NCI-H82 (cell line): ENCODE measurements around the gene TRAPPC2L.

Experiments used
- DNase-seq: peaks from one replicate; lab custom pipeline; 2025; lab: John Stamatoyannopoulos, UW

TRAPPC2L gene, protein sequence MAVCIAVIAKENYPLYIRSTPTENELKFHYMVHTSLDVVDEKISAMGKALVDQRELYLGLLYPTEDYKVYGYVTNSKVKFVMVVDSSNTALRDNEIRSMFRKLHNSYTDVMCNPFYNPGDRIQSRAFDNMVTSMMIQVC

DNA sequence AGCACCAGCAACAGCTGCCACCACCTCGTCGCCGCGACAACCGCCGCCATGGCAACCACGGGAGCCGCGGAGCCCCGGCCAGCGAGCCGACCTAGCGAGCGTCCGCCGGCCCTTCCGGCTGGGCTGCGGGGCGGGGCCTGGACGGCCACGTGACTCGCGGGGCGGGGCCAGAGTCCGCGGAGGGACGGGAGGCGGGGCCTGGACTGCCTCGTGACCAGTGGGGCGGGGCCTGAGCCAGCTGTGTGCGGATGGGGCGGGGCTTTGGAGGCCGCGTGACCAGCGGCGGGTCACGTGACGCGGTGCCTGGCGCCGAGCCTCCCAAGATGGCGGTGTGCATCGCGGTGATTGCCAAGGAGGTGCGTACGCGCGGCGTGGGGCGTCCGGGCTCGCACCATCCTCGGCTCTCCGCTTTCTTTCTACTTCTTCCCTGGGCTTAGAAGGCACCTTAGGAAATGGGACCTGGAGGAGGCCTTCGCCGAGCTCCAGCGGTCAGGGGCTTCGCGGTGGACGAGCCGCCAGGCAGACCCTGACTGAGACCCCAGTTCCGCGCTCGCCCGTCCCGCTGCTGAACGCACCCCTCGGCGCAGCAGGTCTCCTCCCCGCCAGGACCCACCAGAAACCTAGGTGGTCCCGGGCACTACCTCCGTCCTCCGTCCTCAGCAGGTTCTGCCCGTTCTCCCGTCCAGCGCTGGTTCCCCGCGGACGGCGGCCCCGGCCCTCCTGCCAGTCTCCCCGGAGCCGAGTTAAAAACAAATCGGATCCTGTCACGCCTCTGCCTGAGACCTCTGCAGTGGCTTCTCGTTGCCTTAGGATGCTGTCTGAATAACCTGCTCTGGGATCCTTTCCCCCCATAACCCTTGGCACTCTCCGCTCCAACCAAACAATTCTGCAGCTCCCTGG lies at the start of gene TRAPPC2L, which contains the start of gene GALNS:
TSS of gene TRAPPC2L (plus strand) at position 300 of the 900 bp plus-strand sequence. CDS start at position 324, 24 bp downstream.
TSS of gene GALNS (minus strand) at position 120 of the 900 bp plus-strand sequence. CDS start at position 50, 70 bp downstream.
- peak; percentile 96 for DNase-seq

DNA sequence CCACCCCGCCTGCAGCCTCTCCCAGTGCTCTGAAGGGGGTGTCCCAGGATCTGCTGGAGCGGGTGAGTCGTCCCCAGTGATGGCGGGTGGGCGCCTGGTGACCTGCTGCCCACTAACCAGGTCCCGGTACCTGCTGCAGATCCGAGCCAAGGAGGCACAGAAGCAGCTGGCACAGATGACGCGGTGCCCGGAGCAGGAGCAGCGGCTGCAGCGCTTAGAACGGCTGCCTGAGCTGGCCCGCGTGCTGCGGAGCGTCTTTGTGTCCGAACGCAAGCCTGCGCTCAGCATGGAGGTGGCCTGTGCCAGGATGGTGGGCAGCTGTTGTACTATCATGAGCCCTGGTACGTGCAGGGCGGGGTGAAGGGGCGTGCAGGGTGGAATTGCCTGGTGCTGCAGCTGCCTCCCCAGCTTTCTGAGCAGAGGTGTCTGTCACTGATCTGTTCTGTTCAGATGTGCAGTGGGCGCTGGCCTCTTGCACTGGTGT lies 49.7 kb upstream of the TRAPPC2L start:
- DNase-seq = no peak

DNA sequence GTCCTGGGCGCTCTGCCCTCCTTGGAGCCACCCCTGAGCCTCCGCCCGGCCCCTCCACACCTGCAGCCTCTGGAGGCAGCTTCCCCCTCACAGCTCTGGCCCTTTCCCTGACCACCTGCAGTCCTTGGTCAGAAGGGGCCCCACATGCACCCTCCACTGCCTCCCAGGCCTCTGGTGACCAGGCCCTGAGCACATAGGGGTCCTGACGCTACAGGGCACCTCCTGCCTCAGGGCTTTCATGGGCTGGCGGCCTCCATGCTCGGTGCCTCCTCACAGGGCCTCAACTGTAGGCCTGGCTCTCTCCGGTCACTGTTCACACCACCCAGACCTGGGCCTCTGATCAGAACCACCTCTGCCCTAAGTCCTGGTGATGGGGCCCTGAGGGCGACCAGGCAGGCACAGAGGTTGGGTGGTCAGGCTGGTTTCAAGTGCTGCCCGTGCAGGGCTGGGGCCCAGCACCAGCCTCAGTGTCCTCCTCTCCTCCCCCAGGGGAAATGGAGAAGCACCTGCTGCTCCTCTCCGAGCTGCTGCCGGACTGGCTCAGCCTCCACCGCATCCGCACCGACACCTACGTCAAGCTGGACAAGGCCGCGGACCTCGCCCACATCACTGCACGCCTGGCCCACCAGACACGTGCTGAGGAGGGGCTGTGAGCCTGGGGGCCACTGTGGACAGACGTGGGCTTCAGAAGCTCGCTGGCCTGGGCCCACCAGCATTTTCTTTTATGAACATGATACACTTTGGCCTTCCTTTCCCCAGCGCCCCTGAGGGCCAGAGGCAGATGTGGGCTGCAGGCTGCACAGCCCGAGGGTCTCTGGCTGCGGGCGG lies 49.1 kb upstream of the TRAPPC2L start:
- DNase-seq = no peak

DNA sequence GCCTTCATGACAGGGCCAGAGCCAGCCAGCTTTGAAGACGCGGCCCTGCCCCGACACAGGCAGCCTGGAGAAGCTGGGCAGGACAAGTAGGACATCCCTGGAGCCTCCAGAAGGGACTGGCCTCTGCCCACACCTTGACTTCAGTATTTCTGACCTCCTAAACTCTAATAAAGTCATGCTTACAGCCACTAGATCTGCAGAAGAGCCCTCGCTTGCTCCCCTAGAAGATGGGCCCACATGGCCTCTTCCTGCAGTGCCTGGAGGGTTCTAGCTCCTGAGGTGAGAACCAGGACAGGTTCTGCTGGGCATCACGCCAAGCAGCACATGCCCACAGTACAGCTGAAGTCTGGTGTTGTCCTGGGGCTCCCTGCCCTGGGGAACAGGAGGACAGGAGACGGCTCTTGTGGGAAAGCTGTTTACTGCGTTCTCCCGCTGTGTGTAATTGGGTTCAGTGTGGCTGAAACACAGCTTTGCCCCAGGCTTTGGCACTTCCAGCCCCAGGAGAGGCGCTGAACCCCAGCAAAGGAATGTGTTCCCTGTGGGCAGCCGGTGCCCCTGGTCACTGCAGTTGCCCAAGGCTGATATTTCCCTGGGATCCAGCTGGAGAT lies 47.8 kb upstream of the TRAPPC2L start:
- DNase-seq = peak; percentile 27

DNA sequence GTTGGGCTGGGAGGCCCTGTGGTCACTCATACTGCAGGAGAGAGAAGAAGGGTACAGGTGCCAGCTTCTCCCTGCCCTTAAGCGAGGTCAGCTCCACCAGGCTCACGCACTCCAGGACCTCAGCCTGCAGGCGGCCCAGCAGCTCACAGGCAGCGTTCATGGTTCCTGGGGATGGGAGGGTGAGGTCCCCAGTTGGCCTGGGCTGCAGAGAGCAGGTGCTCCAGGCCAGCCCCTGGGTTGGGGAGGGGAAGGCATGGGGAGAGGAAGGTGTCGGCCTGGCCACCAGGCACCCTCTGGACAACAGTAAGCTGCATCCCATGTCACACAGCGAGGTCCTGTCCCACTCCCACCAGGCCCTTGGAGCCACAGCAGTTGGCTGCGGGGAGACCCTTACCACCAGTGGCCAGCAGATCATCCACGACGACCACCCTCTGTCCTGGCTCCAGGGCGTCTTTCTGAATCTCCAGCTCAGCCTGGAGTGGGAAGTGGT lies 47.2 kb upstream of the TRAPPC2L start:
- peak; percentile 52 for DNase-seq

DNA sequence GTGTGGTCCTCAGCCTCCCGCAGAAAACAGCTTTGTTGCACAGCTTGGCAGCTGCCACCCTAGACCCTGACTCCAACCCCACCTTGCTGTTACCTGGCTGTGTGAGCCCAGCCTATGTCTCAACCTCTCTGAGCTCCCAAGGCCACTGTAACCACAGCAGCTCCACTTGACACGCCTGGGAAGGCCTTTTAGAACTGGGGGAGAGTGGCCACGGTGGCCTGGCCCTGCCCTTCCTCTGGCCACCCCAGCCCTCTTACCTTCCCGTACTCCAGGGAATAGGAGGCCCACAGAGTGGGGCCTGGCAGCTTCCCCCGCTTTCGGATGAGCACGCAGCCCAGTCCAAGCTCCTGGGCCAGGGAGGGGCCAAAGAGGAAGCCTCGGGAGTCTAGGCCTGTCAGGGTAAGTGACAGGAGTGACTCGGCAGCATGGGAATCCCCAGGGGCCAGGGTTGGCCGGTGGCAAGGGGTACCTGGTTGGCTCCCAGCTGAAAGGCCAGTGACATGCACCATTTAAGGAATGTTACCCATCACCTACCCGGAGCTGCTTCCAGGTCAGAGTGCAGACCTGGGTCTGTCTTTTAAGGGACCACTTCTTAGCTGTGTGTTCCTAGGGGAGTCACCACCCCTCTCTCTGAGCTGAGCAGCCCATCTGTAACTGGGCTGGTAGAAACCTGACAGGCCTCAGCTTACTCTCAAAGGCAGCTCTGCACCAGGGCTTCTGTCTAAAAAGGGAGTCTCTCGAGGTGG lies 46.6 kb upstream of the TRAPPC2L start:
- DNase-seq = peak; percentile 52

DNA sequence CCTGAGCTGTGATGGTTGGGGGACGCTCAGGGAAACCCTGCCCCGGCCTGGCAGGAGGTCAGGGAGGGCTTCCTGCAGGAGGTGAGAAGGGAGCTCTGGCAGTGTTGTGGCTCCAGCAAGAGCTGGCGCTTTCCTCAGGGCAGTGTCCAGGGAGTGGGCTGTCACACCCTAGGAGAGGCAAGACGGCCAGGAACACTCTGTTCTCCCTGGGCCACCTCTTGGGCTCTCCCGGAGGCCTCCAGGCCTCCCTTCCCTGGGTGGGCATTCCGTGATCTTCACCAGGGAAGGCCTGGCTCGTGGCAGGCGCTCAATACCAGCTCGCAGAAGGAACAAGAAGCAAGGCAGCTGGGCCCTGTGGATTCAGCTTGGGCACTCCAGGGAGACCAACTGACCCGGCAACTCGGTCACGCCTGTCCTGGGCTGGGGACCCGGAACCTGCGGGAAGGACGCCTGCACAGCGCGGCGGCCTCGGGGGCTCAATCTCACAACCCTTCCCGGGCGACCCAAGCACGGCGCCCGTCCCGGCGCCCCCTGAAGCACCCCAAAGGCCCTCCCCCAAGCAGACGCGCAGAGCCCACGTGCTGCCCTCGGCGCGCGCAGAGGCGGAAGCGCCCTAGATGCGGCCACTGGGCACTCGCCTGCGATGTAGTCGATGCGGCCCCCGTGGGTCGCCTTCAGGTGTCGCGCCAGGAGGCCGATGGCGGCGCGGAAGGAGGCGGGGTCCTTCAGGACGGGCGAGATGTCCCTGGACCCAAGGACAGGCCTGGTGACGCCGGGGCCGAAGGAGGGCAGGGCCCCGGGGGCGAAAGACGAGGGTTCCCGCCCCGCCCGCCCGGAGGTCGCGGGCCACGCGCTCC lies 45.8 kb upstream of the TRAPPC2L start:
- DNase-seq = peak; percentile 72

DNA sequence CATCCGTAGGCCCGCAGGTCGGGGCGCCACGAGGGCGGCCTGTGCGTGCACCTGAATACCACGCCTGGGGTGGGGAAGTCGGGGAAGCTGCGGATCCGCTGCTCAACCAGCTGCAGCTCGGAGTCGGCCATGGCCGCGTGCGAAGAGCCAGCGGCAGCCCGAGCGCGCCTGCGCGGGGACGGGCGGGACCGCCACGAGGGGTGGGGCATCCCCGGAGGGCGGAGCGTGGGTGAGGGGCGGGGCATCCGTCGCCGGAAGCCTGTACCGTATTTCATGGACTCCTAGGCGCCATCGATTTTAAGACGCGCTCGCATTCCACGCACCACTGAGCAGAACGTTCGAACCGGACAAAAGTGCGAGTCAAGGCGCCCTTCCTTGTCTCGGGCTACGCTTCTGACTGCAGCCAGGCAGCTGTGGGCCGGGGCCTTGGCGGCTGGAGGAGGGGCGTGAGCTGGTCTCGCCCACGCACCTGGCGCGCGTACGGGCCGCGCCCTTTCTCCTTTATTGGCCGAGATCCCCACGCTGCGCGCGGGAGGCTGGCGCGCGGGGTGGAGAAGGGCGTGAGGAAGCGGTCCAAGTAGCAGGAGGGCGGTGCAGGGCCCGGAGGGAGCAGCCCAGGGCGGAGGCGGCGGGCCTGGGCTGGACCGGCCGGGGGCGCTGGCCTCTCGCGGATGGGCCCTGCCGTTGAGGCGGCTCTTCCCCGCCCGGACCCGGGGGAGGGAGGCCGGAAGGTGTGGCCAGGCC lies 45.0 kb upstream of the TRAPPC2L start, which contains the start of gene APRT:
TSS of gene APRT (minus strand) at position 160 of the 744 bp plus-strand sequence. CDS start at position 131, 29 bp downstream.
- DNase-seq = peak; percentile 90

DNA sequence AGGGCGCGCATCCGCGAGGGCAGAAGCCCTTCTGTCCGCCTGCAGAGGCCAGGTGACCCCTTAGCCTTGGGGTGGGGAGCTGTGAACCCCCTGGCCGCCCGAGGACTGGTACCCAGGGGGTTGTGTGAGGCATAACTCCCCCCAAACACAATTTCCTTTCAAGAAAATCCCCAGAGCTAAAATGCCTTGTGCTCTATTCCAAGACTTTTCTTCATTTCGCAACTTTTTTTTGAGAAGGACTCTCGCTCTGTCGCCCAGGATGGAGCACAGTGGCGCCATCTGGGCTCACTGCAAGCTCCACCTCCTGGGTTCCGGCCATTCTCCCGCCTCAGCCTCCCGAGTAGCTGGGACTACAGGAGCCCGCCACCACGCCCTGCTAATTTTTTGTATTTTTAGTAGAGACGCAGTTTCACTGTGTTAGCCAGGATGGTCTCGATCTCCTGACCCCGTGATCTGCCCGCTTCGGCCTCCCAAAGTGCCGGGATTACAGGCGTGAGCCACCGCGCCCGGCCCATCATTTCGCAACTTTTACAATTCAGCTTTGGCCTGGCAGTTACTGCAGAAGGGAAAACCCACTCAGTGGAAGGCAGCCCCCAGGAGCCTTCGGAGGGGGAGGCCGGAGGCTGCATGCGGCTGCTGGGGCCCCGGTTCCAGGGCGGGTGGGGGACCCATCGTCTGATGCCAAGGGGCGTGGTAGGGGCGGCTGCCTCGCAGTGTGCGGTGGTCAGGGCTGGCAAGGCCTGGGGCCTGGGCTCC lies 44.2 kb upstream of the TRAPPC2L start:
- peak; percentile 65 for DNase-seq

DNA sequence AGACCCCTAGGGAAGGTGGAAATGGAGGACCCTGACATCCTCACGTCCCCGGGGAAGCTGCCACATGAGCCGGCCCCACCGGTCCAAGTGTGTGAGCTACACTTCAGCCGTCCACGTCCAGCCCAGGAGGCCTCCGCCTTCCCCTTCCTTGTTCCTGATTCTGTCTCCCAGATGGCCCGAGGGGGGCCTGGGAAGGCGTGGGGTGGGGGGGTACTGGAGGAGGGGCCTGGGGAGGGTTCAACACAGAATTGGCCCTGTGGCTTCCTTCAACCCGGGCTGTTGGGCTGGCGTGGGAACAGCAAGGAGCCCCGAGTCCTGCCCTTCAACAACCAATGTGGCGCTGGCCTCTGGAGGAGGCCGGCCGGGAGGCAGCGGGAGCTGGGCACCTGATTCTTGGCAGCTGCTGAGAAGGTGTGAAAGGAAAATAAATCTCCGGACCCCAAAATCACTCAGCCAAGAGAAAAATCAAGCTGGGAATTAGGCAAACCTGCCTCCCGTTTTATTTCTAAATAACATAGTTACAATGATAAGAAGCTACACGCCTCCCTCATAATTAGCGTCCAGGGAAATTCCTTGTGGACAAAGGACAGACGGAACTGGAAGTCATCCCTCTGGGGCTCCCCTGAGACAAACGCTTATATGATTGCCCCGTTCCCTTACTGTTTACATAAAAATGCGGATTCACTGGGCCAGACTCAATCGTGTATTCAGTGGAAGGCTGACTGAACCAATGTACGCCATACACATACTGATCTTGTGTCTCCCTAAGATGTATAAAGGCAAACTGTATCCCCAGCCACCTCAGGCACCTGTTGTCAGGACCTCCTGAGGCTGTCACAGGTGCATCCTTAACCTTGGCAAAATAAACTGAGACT lies 43.4 kb upstream of the TRAPPC2L start:
- DNase-seq = no peak

DNA sequence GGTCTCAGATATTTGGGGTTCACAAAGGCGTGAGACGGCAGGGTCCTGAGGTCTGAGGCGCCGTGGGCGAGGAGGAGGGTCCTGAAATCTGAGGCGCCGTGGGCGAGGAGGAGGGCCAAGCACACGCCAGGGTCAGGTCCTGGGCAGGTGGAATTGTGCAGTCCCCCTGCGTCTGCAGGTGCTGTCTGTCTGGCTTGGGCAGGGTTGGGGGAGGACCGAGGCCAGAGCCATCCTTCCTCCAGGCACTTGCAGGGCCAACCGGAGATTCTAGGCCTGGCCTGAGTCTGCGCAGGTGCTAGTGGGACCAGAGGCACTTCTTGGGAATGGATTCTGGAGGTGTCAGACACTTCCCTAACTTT lies 42.8 kb upstream of the TRAPPC2L start:
- DNase-seq = no peak

DNA sequence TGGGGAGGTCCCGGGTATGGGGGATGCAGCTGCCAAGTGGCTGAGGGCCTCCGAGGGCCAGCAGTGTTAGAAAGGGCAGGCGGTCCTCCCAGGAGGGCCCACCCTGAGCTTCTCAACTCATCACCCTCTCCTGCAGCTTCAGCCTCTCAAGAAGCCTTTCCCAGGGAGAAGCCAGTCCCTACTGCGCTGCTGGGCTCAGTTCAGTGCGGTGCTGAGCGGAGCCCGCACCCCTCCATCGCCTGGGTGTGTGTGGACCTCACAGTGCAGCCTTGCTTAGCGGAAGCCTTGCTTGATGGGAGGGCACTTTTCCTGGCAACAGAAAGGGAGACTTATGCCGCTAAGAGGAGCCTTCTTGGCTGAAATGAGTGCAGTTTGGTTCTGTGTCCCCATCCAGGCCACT lies 41.7 kb upstream of the TRAPPC2L start:
- DNase-seq = no peak

DNA sequence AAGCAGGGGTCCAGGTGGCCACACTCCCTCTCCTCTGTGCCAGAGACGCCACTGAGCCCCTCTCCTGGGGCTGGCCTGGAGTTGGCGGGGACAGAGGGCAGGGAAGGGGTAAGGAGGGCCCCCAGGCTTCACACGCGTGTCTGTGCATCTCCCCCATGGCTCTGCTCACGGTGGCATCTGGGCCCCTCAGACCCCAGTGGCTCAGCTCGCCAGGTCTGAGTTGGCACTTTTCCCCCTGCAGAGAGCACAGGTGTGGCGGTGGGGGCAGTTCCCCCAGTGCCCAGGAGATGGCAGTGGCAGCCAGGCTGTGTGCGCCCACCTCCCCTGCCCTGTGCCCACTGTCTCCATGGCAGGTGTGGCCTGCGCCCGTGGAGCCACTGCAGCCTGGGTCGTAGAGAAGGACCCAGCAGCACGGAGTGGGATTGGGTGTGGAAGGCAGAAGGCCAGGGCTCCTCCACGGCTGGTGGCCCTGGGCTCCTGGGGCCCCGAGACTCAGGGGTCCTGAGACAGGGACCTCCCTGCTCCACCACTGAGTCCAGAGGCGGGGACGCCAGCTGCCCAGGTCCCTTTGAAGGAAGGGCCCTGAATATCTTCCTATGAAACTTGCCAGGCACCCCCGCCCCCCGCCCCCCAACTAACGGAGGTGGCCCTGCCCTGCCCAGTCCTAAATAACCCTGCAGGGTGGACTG lies 40.9 kb upstream of the TRAPPC2L start:
- DNase-seq = peak; percentile 65

DNA sequence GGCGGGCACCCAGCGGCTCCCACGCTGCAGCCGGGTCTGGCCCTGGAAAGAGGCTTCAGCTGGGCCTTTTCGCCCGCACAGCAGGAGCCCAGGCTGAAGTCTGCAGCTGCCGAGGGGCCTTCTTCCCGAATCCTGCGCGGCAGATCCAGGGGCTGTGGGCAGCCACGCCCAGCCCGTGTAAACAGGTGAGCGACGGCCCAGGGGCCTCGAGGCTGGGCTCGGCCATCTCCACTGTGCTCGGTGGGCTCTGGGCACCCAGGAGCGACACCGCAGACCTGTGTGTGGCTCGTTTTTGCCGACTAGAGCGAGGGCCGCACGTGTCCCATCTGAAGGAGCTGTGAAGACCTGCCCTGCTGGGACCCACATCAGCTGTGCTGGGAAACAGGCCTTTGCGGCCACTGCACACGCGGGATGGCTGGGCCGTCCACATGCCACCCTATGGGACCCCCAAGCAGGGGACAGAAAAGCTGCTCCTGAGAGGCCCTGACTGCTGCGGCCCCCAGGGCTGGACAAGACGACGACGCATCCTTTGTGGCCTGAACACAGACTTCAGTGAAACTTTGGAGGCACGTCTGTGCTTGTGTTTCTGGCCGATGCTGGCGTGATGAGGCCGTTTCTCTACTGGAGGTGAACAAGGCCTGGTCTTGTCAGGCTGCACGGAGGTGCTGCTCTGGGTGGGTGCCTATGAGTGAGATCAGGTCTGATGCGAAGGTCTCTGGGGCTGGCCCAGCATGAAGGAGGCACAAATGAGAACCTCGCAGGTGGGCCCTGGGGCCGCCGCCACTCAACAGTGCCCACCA lies 40.0 kb upstream of the TRAPPC2L start:
- DNase-seq = no peak

DNA sequence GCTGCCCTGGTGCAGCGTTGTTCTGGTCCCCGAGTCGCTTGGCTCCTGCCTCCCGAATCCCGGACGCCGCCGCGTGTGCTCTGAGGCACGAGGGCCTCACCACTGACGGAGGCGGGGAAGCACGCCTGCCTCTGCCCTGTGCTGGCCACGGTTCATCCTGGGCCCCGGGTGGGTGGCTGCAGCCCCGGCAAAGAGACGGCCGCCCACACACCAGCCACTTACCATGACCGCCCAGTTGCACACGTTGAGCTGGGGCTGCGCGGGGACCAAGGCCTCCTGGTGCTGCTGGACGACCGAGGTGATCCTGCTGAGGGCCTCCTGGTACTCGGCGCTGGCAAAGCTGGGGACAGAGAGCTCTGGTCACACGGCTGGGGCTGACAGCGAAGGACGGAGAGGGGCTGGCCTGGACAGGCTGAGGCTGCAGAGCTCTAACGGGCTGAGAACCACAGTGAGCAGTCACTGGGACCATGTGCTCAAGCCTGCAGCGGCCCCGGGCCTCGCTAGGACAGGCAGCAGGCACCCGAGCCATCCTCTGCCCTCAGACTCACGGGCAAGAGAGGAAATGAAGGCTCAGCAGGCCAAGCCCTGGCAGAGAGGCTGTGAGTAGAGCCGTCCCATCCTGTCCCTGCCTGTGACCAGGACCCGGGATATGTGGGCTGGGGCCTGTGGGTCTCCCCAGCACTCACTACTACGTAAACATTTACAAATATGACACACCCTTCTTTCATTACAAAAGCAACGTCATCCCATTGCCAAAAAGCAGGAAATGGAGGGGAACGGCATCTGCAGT lies 38.9 kb upstream of the TRAPPC2L start:
- DNase-seq = no peak
